GDM1 (cell line): ENCODE measurements around the gene FKBP1B.
"Not testable (repeated sequence)": the region's sequence is repeated elsewhere in the genome, so short reads cannot be mapped to it uniquely, and the experiment has no call there.

Source experiments
- DNase-seq: peaks from one replicate; lab custom pipeline; 2025; lab: John Stamatoyannopoulos, UW

The FKBP1B gene

DNA sequence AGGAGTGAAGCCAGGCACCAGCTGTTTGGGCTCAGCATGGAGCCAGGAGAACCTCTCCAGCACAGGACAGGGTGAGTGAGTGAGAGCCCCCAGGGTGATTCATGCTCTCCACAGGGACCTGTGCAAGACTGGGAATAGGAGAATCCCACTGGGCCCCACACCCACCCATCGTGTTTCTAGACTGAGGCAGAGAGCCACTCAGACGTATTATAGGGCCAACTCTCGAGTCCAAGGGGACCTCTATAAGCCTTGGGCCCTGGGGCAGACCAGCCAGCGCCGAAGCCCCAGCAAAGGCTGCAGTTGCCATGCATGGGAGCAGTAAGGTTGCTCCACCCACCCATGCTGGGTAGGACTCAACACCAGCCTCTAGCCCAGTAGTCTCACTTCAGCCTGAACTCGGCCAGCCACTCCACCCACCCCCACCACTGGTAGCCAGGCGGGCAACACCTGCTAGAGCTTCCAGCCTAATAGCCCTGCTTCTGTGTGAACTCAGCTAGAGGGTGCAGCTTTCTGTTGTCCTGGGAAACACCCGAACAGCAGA lies 54.6 kb downstream of the FKBP1B start:
- no peak for DNase-seq

GRCh38 chr2:24104906-24105305 lies 55.4 kb downstream of the FKBP1B start:
- no peak for DNase-seq

- no peak for DNase-seq
These were observed 56.3 kb downstream of the FKBP1B start for GRCh38 chr2:24105816-24106215.

DNA sequence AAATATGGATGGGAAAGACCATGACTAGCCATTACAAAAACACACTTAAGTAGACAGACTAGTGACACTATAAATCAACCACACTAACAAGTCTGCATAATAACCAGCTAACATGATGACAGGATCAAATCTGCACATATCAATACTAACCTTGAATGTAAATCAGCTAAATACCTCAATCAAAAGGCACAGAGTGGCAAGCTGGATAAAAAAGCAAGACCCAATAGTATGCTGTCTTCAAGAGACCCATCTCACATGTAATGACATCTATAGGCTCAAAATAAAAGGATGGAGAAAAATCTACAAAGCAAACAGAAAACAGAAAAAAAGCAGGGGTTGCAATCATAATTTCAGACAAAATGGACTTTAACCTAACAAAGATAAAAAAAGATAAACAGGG lies 57.2 kb downstream of the FKBP1B start:
- no peak for DNase-seq

GRCh38 chr2:24107336-24107735 lies 57.8 kb downstream of the FKBP1B start:
- no peak for DNase-seq

DNA sequence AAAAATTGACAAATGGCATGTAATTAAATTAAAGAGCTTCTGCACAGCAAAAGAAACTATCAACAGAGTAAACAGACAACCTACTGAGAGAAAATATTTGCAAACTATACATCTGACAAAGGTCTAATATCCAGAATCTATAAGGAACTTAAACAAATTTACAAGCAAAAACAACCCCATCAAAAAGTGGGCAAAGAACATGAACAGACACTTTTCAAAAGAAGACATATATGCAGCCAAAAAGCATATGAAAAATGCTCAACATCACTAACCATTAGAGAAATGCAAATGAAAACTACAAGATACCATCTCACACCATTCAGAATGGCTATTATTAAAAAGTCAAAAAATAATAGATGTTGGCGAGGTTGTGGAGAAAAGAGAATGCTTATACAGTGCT lies 59.9 kb downstream of the FKBP1B start:
- DNase-seq: not testable (repeated sequence)

- no peak for DNase-seq
These were observed 61.2 kb downstream of the FKBP1B start for GRCh38 chr2:24110660-24111303.

DNA sequence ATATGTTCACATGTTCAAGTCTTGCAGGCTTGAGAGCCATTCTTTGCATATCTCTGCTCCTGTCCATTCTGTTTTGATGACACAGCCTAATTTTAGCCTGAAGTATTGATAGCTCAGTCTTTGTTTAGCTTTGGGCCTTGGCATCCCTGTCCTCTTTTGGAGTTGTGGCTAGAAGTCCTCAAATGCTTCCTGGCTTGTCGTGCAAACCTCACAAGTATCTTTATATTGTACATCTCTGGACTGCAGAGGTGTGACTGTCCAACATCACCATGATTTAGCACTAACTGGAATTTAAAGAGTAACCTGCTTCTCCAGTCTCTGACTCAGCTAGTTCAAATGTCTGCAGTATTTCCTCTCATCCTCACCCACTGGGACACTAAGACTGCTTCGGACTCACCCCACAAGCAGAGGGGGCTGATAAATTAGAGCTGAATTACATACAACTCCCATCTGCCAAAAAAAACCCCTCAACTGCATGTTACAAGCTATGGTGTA lies 61.9 kb downstream of the FKBP1B start:
- no peak for DNase-seq
